Measurements from ENCODE around the gene USP17L30.
"Not testable (repeated sequence)": the region's sequence is repeated elsewhere in the genome, so short reads cannot be mapped to it uniquely, and the experiment has no call there.

The USP17L30 gene

GRCh38 chr4:9362829-9363228 is at the start of gene USP17L30:
USP17L30 (plus strand) TSS chr4:9363129; CDS start chr4:9363129, 0 bp downstream.
- not testable (repeated sequence) for DNase-seq

GRCh38 chr4:9324191-9324590 is 38.7 kb upstream of the USP17L30 start:
- not testable (repeated sequence) for DNase-seq

GRCh38 chr4:9324865-9325264 is 38.1 kb upstream of the USP17L30 start, which contains the start of gene USP17L24:
USP17L24 (plus strand) TSS chr4:9325165; CDS start chr4:9325165, 0 bp downstream.
- DNase-seq: not testable (repeated sequence)

GRCh38 chr4:9329611-9330010 is 33.3 kb upstream of the USP17L30 start, which contains the start of gene USP17L25:
USP17L25 (plus strand) TSS chr4:9329911; CDS start chr4:9329911, 0 bp downstream.
- not testable (repeated sequence) for DNase-seq

GRCh38 chr4:9334358-9334757 is 28.6 kb upstream of the USP17L30 start, which contains the start of gene USP17L26:
USP17L26 (plus strand) TSS chr4:9334658; CDS start chr4:9334658, 0 bp downstream.
- DNase-seq: not testable (repeated sequence)

GRCh38 chr4:9339103-9339502 is 23.8 kb upstream of the USP17L30 start, which contains the start of gene USP17L5:
USP17L5 (plus strand) TSS chr4:9339403; CDS start chr4:9339403, 0 bp downstream.
- DNase-seq: not testable (repeated sequence)

GRCh38 chr4:9343848-9344247 is 19.1 kb upstream of the USP17L30 start, which contains the start of gene USP17L27:
USP17L27 (plus strand) TSS chr4:9344148; CDS start chr4:9344148, 0 bp downstream.
- not testable (repeated sequence) for DNase-seq

GRCh38 chr4:9348593-9348992 is 14.3 kb upstream of the USP17L30 start, which contains the start of gene USP17L28:
USP17L28 (plus strand) TSS chr4:9348893; CDS start chr4:9348893, 0 bp downstream.
- DNase-seq: not testable (repeated sequence)

GRCh38 chr4:9350866-9351265 is 12.1 kb upstream of the USP17L30 start:
- DNase-seq: not testable (repeated sequence)

GRCh38 chr4:9353338-9353737 is 9.6 kb upstream of the USP17L30 start, which contains the start of gene USP17L29:
USP17L29 (plus strand) TSS chr4:9353638; CDS start chr4:9353638, 0 bp downstream.
- not testable (repeated sequence) for DNase-seq

- not testable (repeated sequence) for DNase-seq
These were observed 17.0 kb downstream of the USP17L30 start for GRCh38 chr4:9379881-9380280.

GRCh38 chr4:9381012-9381534 is 18.1 kb downstream of the USP17L30 start:
- not testable (repeated sequence) for DNase-seq

- DNase-seq: no peak
These were observed 21.2 kb downstream of the USP17L30 start for GRCh38 chr4:9384126-9384525.

GRCh38 chr4:9389001-9389400 is 26.1 kb downstream of the USP17L30 start:
- DNase-seq: not testable (repeated sequence)

- DNase-seq: not testable (repeated sequence)
These were observed 42.8 kb downstream of the USP17L30 start for GRCh38 chr4:9405774-9406173.

GRCh38 chr4:9406491-9406890 is 43.6 kb downstream of the USP17L30 start:
- not testable (repeated sequence) for DNase-seq

GRCh38 chr4:9409793-9410192 is 46.9 kb downstream of the USP17L30 start:
- no peak for DNase-seq

Measured in NCI-H2081 treated with DMSO at 0.1 percent for 48 hours (cell line).